GM13976 (cell line): Measurements from ENCODE around the gene FAM241B.

Source experiments
- DNase-seq: peaks from one replicate; pipeline ENCODE4 v3.0.0; 2012; ENCODE audit warnings: low spot score
- CTCF ChIP-seq: IDR thresholded peaks from 2 replicates; pipeline ENCODE4 v1.5.1; 2012; ENCODE audit warnings: borderline replicate concordance, mild to moderate bottlenecking; ENCODE audit not compliant: insufficient read depth; ENCODE audit errors: extremely low read depth, missing control alignments, control extremely low read depth
- in situ Hi-C: fragments of 300-500 bp; cut with MboI; formaldehyde crosslinking; loops from one replicate; pipeline ENCODE4 v1.12.0; 2022; ENCODE audit warnings: low sequenced_read_pairs, mixed read lengths, inconsistent platforms; ENCODE audit not compliant: unreplicated experiment

FAM241B gene

GRCh38 chr10:69609077-69609476 is 21.0 kb upstream of the FAM241B start:
- no peak for DNase-seq
- no peak for TF ChIP-seq CTCF
- in situ Hi-C loops = no loop called here

- no peak for TF ChIP-seq CTCF
- in situ Hi-C loops = no loop called here
These were observed 17.3 kb upstream of the FAM241B start for GRCh38 chr10:69612760-69613159.

GRCh38 chr10:69614130-69614529 is 15.9 kb upstream of the FAM241B start:
- in situ Hi-C loops = no loop called here
- TF ChIP-seq CTCF = no peak
- DNase-seq = no peak

More at GRCh38 chr10:69612760-69613159, 17.3 kb upstream of the FAM241B start:
- no peak for DNase-seq

- TF ChIP-seq CTCF = no peak
- no peak for DNase-seq
- in situ Hi-C loops = no loop called here
These were observed 13.7 kb upstream of the FAM241B start for GRCh38 chr10:69616358-69616757.

GRCh38 chr10:69618746-69619145 is 11.3 kb upstream of the FAM241B start:
- no peak for DNase-seq
- no peak for TF ChIP-seq CTCF
- in situ Hi-C loops = no loop called here

- in situ Hi-C loops = no loop called here
- DNase-seq = no peak
- no peak for TF ChIP-seq CTCF
These were observed 10.4 kb upstream of the FAM241B start for GRCh38 chr10:69619626-69620025.

GRCh38 chr10:69620625-69621024 is 9.4 kb upstream of the FAM241B start:
- no peak for TF ChIP-seq CTCF
- in situ Hi-C loops = no loop called here
- DNase-seq = no peak
